Activated T-cell treated with anti-CD3 and anti-CD28 coated beads for 1 hour (primary cell): ENCODE data around the gene RAG1.

Experiments used
- DNase-seq: peaks from one replicate; pipeline ENCODE4 v3.0.0-alpha.2; 2020; ENCODE audit warnings: low read depth

The RAG1 gene

DNA sequence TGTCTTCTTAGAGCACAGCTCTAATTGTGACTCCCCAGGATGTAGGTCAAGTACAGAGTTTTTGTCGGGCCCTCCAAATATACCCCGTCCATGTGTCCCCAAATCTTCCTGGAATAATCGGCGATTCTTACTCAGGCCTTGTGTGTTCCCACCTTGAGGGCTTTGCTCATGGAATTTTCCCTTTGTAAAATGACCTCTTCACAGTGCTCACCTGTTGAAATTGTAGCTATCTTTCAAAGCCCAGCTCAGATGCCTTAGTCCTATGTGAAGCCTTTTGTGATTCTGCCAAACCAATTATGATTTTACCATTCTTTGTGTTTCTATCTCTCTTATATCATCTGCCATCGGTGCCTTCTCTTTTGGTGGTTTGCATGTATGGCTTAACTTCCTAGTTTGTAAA is 60.3 kb downstream of the RAG1 start:
- no peak for DNase-seq

DNA sequence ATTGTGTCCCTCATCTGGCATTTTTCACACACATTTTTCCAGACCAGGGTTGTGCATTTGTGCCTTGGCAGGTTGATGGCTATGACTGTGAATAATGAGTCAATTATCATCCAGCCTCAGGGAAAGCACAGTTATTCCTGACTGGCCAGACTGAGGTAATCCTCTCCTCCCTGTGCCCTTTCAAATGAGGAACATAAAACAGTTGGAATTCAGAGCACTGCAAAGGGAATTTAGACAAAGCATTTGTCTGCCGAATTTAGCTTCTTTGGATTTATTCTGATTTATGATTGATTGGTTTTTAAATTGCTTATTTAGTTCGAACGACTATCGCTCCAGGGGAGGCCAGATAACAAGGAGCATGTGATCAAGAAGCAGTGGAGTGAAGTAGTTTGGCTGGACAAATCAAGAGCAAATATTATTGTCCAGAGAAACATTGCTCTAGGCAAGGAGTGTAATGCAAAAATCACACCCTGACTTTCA is 61.0 kb downstream of the RAG1 start:
- DNase-seq, result no peak
